NCI-H2196 (cell line): Measurements from ENCODE around the gene ARHGEF16.

ENCODE experiments used
- DNase-seq: peaks from one replicate; lab custom pipeline; 2025; ENCODE audit not compliant: unreplicated experiment; lab: John Stamatoyannopoulos, UW

ARHGEF16 gene

DNA sequence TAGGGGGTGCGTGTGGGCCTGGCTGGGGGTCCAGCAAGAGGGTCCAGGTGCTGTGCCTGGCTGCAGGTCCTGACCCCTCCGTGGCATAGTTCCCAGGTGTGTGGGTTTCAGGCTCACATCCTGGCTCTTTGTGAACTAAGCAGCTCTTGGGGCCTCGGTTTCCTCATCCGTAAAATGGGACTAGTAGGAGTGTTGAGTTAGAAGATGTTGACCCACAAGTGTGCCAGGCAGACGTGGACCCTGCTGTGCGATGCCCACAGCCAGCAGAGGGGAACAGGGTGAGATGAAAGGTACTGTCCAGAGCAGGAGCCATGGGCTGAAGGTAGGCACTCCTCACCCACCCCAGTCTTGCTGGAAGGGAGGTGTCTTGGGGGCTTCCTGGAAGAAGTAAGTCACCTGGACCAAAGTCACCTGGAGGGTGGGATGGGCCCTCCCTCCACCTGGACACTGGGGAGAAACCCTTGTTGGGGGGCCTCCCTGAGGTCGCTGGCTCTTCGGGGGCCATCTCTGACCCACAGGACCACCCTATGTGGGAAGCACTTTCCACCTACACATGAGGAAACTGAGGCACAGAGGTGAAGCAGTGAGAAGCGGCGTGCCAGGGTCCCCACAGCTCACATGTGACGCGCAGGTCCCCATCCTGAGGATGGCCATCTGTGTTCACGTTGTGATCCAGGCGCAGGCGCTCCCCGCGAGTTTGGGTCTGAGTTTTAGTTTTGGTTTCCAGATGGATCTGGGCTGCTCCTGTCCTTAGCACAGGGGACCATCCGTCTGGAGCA lies 1.4 kb downstream of the ARHGEF16 start:
- no peak for DNase-seq

DNA sequence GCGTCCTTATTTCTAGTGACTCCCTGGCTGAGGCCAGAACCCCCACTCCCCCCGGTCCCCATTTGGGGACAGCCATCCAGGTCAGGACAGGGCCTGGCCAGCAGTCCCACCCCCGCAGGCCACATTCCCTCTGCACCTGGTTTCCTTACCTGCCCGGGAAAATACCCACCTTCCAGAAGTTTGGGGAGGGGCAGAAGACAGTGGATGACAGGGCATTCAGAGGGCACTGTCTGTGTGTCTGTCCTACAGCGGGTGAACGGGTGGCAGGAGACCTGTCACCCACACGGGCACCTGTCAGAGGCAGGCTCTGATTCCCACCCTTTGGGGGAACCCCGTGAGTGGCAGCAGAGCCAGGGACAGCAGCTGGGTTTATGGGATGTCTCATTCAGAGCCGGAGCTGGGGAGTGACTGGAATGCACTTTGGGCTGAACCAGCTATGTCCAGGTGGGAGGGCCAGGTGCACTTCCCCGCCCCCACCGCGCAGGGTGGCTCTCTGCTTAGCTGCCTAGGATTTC lies 2.0 kb downstream of the ARHGEF16 start:
- no peak for DNase-seq

DNA sequence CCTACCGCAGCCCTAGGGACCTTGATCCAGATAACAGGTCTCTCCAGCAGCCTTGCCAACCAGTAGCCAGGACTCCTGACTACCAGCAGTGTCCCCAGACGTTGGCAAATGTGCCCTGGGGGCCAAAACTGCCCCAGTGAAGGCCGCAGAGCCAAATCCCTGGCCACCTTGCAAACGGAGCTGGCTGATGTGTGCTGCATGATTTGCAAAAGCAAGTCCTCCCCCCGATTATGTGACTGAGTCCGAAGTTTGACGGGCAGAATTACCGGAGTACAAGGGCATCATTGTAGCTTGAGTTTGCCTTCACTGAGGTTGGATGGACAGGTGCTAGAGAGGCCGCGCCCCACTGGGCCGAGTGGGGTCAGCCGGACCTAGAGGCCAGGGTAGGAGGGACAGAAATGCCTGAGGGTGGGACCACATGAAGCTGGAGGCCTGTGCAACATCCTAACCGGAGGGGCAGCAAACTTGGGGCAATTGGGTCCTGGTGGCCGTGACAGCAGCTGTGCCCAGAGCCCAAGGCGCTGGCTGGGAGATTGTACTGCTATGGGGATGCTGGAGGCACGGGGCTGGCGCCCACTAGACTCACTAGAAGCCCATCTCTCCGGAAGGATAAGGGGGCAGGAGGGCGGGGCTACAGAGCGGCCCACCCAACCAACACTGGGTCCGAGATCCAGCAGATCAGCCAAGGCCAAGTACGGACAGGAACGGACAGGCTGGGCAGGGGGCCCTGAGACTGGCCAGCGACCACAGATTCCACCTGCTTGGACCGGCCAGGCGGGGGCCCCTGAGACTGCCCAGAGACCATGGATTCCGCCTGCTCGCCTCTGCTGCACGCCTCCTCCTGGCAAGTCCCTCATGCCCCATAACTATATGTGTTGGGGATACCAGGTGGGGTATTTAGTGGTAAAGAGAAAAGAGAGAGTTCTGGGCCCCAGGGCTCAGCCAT lies 2.8 kb downstream of the ARHGEF16 start:
- no peak for DNase-seq

DNA sequence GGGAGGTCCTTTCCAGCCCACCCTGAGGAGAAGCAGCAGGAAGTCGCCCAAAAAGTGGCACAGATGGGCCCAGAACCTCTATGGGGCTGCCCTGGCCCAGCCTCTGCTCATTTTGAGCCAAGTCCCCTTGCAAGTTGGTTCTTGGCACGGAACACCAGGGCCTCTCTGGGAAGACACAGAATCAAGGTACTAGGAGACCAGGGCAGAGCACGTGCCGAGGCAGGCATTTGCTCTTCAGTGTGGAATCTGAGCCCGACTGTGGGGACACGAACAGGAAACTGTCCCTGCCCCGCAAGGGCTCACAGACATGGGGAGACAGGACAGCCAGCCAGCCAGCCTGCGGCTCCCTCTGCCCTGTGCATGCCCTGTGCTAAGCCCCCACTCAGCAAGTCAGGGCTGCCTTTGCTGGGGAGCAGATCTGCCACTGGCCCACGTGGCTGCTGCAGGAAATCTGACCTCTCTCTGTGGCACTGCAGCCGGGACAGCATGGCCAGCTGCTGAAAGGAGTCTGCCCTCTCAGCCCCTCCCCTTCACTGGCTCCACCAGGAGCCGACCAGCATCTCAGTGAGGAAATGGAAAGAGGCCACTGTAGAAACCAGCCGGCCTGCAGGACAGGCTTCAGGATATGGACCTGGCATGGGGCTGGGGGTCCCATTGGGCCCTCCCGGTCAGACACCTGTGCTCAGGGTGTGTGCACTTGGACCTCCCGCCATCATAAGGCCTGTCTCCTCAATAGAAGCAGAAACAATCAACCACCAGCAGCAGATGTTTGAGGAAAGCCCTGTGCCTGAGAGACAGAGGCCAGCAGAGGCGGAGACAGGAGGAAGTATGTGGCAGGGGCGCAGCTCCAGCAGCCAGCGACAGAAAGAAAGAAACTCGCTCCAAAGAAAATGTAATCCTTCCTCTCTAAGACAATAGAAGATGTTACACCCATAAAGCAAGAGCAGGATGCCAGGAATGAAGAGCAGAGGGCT lies 3.7 kb downstream of the ARHGEF16 start:
- peak; percentile 39 for DNase-seq

DNA sequence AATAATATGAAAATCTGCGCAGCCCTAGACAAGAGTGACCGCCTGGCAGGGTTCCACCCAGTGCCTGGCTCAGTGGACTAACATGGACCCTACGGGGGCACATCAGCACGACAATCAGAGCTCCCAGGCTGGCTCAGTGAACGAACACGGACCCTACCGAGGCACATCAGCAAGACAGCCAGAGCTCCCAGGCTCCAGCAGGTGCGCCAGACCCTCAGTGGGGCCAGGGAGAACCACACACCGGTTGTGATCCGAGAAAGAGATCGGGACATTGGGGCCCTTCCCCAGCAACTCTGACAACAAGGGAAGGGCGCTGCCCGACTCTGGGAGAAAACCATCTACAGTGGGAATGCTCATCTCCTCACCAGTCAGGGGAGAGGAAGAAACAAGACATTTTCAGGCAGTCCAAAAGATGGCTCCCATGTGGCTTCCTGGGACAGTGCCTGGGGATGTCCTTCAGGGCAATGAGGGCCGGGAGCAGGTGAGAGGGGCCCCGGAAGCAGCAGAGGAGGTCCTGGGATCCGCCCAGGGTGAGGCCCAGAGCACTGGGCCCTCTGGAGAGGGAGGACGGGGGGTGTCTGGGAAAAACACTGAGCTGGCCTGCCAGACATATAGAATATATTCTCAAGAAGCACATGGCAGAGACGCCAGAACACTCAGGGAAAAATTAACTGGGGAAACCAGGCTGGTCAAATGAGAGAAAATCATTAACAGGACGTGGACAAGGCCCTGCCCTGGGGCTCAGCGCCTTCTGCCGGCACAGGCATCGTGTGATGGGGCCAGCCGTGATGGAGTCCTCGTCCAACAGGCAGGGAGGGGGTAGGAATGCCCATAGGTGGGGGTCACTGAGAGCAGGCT lies 4.8 kb downstream of the ARHGEF16 start:
- DNase-seq = no peak

DNA sequence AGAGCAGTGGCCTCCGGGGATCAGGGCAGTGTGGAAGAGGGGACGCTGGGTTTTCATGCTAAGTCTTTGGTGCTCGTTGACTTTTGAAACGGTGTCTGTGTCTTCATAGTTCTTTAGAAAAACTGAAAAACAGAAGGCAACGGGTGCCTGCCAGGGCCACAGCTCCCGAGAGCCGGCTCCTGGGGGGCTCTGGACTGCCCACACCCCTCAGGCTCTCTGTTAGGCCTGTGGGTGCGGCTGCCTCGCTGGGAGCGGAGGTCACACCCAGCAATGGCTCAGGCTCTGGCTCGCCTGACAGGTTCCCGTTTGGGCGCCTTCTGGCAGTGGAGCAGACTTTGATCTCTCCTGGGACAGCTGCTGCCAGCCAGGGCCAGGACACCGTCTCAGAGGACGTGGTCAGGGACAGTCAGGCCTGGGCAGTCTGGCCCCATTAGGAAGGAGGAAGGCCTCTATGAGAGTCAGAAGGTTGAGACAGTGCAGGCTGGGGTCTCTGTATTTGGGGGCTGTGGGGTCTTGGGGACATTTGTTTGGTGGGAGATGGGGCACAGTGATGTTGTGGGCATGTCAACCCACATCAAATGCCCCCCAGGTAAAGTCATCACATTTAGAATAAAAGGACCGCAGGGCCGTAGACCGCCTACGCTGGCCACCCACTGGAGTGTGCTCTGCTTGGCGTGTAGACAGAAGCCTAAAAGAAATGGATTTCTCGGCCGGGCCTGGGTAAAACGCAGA lies 5.6 kb downstream of the ARHGEF16 start:
- no peak for DNase-seq

DNA sequence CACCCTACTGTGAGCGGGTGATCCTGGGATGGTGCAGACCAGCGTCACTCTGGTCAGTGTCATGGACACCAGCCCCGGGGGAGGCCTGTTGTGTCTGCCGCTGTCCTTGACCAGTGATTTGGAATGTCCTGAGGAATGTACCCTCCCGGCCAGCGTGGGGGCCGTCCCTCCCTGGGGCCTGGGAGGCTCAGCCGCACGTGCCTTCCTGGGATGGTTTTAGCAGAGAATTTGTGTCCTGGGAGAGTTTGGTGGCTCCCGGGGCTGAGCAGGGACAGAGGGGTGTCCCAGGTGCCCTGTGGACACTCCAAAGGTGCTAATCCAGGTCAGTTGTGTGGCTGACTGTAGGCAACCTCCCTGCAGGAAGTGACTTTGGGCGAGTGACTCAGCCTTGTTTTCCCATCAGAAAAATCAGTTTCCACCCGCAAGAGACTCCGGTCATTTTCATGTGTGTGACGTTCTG lies 6.2 kb downstream of the ARHGEF16 start:
- no peak for DNase-seq

DNA sequence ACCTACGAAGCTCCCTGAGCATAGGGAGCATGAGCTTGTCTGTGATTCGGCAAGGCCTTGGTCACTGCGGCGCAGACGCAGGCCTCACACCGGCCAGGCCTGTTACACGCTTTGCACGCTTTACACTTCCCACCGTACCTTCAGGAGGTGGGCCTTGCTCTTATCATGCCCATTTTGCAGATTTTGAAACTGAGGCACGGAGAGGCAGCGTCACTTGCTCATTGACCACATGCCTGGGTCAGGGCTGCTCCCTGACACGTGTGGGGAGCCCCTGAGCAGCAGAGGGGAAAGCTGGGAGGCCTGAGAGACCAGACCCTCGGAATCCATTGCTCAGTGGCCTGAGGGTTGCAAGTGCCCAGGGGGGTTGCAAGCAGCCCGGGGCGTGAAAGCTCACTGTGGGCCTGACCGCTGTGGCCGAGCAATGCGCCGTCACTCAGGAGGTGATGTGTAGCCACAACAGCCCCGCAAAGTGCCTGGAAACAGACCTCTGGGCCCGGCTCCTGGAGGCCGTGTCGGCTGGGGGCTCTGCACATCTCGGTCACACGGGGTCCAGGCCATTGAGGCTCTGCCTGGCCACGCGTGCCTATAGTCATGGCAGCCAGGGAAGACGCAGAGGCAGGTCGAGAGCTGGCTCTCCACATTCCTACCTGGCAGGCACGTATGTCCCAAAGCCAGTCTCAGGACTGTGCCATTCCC lies 6.9 kb downstream of the ARHGEF16 start:
- no peak for DNase-seq

DNA sequence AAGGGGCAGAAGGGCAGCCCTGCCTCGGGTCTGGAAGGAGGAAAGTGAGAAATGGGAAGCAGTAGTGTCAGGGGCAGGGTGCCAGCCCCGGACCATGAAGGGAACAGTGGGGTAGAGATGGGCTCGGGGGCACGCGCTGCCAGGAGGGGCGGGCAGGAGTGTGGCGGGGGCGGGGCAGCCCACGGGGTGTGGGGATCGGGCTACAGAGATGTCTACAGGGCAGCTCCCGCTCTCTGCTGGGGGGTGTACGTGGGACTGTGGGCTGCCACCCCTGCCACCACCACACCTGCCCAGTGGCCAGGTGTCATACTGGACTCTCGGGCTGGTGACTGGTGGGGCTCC lies 7.4 kb downstream of the ARHGEF16 start:
- no peak for DNase-seq

DNA sequence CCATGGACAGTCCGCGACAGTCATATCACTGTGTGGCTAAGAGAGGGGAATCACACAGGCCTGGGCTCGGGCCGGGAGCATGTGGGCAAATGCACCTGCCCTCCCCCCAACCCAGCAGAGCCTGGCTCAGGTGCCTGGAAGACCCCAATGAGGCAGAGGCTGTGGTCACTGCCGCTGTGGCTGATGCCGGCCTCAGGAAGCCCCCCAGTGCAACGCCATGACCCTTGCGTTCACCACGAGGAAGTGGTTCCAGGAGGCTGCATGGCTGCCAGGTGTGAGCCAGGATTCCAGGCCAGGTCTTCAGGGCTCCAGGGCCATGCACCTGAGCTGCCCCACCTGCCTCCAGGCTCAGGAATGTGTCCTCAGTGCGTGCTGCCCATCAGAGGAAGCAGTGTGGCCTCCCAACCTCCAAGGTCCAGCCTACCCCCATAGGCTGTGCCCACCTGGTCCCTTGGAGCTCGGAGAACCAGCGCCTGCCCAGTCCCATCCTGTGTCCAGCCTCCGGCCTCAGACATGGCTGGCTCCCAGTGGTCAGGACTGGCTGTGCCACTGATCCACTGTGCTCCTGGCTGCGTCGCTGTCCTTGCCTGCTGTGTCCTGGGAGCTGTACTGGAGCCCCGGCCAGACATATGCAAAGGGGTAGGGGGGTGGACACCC lies 8.0 kb downstream of the ARHGEF16 start:
- DNase-seq = no peak

DNA sequence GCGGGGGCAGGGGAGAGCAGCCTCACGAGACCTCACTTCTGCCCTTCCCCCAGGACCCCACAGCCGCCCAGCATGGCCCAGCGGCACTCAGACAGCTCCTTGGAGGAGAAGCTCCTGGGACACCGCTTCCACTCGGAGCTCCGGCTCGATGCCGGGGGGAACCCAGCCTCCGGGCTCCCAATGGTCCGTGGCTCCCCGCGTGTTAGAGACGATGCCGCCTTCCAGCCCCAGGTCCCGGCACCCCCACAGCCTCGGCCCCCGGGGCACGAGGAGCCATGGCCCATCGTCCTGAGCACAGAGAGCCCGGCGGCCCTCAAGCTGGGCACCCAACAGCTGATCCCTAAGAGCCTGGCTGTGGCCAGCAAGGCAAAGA lies 8.5 kb downstream of the ARHGEF16 start:
- DNase-seq = no peak

DNA sequence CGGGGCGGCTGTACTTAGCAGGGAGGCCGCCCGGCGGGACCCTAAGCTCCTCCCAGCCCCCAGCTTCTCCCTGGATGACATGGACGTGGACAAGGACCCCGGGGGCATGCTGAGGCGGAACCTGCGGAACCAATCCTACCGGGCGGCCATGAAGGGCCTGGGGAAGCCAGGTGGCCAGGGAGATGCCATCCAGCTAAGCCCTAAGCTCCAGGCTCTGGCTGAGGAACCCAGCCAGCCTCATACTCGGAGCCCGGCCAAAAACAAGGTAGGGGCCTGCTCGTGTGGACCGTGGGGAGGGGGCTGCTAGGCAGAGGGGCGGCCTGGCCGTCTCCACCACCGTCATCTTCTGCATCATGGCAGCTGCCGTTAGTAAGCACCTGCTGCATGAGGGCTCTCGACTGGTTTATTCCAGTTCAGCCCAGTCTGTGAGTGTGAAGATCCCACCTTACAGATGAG lies 9.0 kb downstream of the ARHGEF16 start:
- no peak for DNase-seq

DNA sequence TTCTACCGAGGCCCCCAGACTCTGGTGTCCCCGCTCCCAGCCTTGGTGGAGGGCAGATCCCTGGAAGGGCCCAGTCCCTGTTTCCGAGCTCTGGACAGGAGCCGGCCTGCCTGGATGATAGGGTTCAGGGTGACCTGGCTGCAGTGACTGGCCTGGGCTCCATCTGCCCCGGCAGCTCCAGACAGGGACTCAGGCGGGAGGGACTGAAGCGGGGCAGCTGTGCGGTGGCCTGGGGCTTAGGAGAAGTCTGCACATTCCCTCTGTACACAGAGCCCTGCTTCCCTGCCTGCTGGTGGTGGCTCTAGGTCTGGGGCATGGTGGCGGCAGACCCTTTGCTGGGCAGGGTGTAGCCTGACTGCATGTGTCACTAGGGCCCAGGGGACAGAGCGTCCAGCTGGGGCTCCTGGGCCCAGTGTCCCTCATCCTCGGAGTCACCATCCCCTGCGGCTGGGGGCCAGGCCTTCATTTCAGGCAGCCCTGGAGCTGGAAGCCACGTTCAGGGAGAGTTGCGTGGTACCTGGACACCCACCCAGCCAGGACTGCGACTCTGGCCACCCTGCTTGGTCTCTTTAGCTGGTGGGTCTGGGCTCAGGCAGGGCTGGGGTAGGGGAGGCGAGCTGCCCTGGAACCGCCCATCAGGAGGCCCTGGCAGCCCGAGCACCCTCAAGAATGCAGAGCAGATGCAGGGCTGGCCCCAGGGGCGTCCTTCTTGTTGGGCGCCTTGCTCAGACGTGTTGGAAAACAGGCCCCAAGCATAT lies 9.6 kb downstream of the ARHGEF16 start:
- DNase-seq = no peak

DNA sequence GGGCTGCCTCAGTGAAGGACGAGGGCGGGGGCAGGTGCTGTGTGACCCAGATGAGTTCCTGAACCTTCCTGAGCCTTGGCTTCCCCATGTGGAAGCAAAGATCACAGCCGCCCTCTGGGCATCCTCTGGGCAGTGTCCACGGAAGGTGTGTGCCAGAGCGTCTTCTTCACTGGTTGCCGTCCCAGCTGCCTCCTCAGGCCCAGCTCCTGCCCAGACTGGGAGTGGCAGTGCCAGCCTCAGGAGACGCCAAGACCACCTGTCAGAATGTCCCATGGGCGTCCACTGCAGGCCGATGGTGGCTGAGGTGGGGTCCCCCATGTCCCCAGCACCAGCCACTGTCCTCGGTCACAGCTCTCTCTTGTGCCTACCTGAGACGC lies 10.2 kb downstream of the ARHGEF16 start:
- no peak for DNase-seq

DNA sequence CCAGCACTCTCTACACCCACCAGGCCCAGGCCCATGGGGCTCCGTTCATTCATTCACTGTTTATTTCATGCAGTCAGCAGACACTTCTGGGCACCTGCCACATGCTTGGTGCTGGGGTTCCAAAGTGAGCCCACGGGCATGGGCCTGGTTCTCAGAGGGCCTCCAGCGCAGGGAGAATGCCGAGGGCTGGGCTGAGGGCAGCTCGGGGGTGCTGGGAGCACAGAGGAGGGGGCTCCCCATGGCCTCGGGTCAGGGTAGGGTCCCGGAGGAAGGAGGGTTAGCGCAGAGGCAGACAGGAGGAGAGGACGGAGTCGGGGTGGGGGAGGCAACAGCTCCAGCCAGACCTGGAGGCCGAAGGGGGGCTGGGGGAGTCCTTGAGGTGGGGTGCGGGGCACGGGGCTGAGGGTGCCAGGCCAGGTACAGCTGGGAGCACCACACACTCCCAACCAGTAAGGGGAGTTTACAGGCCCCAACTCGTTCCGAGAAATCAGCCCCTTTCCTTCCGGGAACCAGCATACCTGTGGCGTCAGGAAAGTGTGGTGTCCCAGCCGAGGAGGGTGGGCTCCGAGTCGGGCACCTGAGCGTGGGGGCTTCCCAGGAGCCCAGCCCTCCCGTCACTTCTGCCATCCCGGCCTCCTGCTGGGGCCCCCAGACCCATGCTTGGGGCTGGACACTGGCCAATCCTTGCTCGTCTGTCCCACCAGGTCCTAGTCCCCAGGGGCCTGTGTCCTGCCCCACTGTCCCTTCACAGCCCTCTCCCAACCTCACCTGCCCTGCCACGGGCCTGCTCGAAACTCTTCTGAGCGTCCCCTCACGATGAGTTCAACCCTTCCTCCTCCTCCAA lies 10.8 kb downstream of the ARHGEF16 start:
- no peak for DNase-seq

DNA sequence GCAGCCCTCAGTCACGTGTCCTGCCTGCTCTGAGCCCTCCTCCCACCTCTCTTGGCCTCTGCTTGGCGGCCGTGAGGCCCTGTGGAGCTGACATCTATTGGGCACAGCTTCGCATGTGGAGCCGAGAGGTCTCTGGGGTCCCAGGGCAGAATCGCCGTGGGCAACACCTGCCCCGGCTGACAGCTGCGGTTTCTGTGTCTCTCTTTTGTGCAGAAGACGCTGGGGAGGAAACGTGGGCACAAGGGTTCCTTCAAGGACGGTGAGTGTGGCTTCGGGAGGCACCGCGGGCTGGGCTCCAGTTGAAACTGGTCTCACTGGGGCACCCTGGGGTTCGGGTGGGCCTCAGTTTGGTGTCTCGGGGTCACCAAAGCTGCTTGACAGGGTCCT lies 11.5 kb downstream of the ARHGEF16 start:
- no peak for DNase-seq
